T-cell (primary cell): Measurements from ENCODE around the gene ANGEL2. TPM values are rescaled to one million over a fixed set of nuclear protein-coding genes. Genes with fewer than 3 reads are reported as not detected.

Experiments
- ATAC-seq, 4 experiments: fragments of 200-7000 bp in 3 of 4; fragments of 150-1000 bp in 1 of 4; cut with Tn5 transposase; replicated peaks in 1 of 4; 1 replicate in 3 of 4; 2 replicates in 1 of 4; pipeline ENCODE4 v1.10.0; 2021; ENCODE audit warnings: moderate library complexity in 3 of 4, mild to moderate bottlenecking in 2 of 4, moderate number of reproducible peaks in 1 of 4
- CTCF ChIA-PET, 2 donors: fragments of 300-600 bp; sonication (Branson Sonifier 250); formaldehyde crosslinking; loops; one replicate each; lab custom pipeline; 2022; ENCODE audit warnings: antibody characterized with exemption in 2 of 2; lab: Charles Lee
- POLR2A ChIA-PET, 2 donors: fragments of 300-600 bp; sonication (Branson Sonifier 250); formaldehyde crosslinking; loops; one replicate each; lab custom pipeline; 2022; ENCODE audit warnings: antibody characterized with exemption in 2 of 2; lab: Charles Lee
- DNase-seq, 35 experiments: peaks; one replicate each; pipeline versions ENCODE4 v3.0.0 to v3.0.0-alpha.2; 2013 to 2023
- H3K27ac ChIP-seq: one replicate; pipeline ENCODE4 v1.5.1; 2013; ENCODE audit warnings: low read length
- H3K27me3 ChIP-seq, 2 experiments: replicated peaks in 1 of 2; 1 replicate in 1 of 2; 2 replicates in 1 of 2; pipeline versions ENCODE4 v1.6.1 to v1.7.0; 2013; ENCODE audit warnings: low read length in 1 of 2, mixed read lengths in 1 of 2; ENCODE audit not compliant: control insufficient read depth in 2 of 2, insufficient read depth in 2 of 2; ENCODE audit errors: extremely low read depth in 1 of 2
- H3K36me3 ChIP-seq, 2 donors: 1 replicate in 1 of 2; 2 replicates in 1 of 2; pipeline versions ENCODE4 v1.6.1 to v1.7.0; 2013; ENCODE audit warnings: low read length in 1 of 2; ENCODE audit not compliant: control insufficient read depth in 2 of 2, insufficient read depth in 1 of 2; ENCODE audit errors: extremely low read depth in 1 of 2
- H3K4me1 ChIP-seq, 2 experiments: 1 replicate in 1 of 2; 2 replicates in 1 of 2; pipeline versions ENCODE4 v1.6.1 to v1.7.0; 2013; ENCODE audit warnings: low read length in 2 of 2, mixed read lengths in 1 of 2; ENCODE audit not compliant: insufficient read depth in 2 of 2, control insufficient read depth in 1 of 2; ENCODE audit errors: extremely low read depth in 1 of 2
- H3K4me3 ChIP-seq, 2 donors: 1 replicate in 1 of 2; 2 replicates in 1 of 2; pipeline versions ENCODE4 v1.5.1 to v1.7.0; 2013; ENCODE audit warnings: mild to moderate bottlenecking in 2 of 2, low read length in 1 of 2, moderate library complexity in 1 of 2; ENCODE audit not compliant: control insufficient read depth in 1 of 2; ENCODE audit errors: extremely low read depth in 1 of 2
- H3K9me3 ChIP-seq: 2 replicates; pipeline ENCODE4 v1.7.0; 2013
- H3K27ac Mint-ChIP-seq, 2 donors: one replicate each; pipeline ENCODE4 v1.8.0; 2020 to 2021; ENCODE audit warnings: mild to moderate bottlenecking in 2 of 2, mixed read lengths in 2 of 2
- H3K27me3 Mint-ChIP-seq, 2 donors: one replicate each; pipeline ENCODE4 v1.8.0; 2021 to 2022; ENCODE audit warnings: mixed read lengths in 2 of 2
- H3K36me3 Mint-ChIP-seq: one replicate; pipeline ENCODE4 v1.8.0; 2021; ENCODE audit warnings: mixed read lengths
- H3K4me1 Mint-ChIP-seq, 3 donors: one replicate each; pipeline ENCODE4 v1.8.0; 2020 to 2022; ENCODE audit warnings: mixed read lengths in 3 of 3, mild to moderate bottlenecking in 1 of 3
- H3K4me3 Mint-ChIP-seq, 3 donors: one replicate each; pipeline ENCODE4 v1.8.0; 2020 to 2022; ENCODE audit warnings: mild to moderate bottlenecking in 3 of 3, mixed read lengths in 3 of 3, moderate library complexity in 3 of 3
- H3K9me3 Mint-ChIP-seq, 3 donors: one replicate each; pipeline ENCODE4 v1.8.0; 2020 to 2022; ENCODE audit warnings: mixed read lengths in 3 of 3
- WGBS: methylation state at CpG from one replicate; pipeline ENCODE4 v1.1.5; 2013; ENCODE audit warnings: missing lambda C conversion rate; ENCODE audit not compliant: insufficient coverage; 5-methylcytosine and 5-hydroxymethylcytosine counted together
- total RNA-seq, 35 experiments: library from RNA in 6 of 35; stranded (reverse) in 6 of 35; fragments of 120-200 nt in 1 of 35; gene quantifications; one replicate each; pipeline versions ENCODE4 v1.2.1 to v1.2.4 and lab custom pipeline; 2013 to 2026

Gene ANGEL2
- total RNA-seq, 5 donors from 2014 or later (not counting 1 experiment from before 2014, with no cell fraction given), result 58.2 to 73.8 (median 67.1) TPM

- ChIA-PET POLR2A (no interaction called here), CTCF (interaction anchor here in 1 of 2 donors (0.7 kb wide), 2 partner anchors 961 to 1848 kb away, joined by 3 to 4 read pairs; no protein-coding TSS in a partner anchor)
- Mint-ChIP-seq H3K4me3 (no peak overlapping the region), H3K27me3 (peaks cover 0 to 1% of the 10 kb centered on the region in 2 donors), H3K4me1 (no peaks in the 10 kb centered on the region), H3K9me3 (peaks cover 4 to 8% (median 7%) of the 10 kb centered on the region in 3 donors), H3K27ac (no peak overlapping the region), H3K36me3 (no peaks in the 10 kb centered on the region)
- 79% methylated on average over 4 of the region's 6 CpGs for WGBS
- no peaks in the 10 kb centered on the region for H3K9me3 ChIP-seq
- no peaks in the 10 kb centered on the region for H3K4me1 ChIP-seq
- no peaks in the 10 kb centered on the region for H3K36me3 ChIP-seq
- H3K27me3 ChIP-seq, result no peaks in the 10 kb centered on the region
- no peak for DNase-seq
- ATAC-seq, result no peak
- no peak overlapping the region for H3K4me3 ChIP-seq
- H3K27ac ChIP-seq, result no peak overlapping the region
Measured at GRCh38 chr1:212942679-212943392, 72.8 kb downstream of the ANGEL2 start.

Other genes starting within 250 kb of the ANGEL2 start
- gene NSL1, start 224.1 kb downstream of the ANGEL2 start, total RNA-seq, result 10 to 100 TPM; 24.2 to 37.8 (median 29.7) TPM
- 10 to 100 TPM in 4 of 5 donors, 1 to 10 TPM in 1; 9.5 to 14.7 (median 12.9) TPM for gene TATDN3, start 224.0 kb downstream of the ANGEL2 start, total RNA-seq
- gene SPATA45, start 168.2 kb downstream of the ANGEL2 start, total RNA-seq, result under 1 TPM in 1 of 5 donors, not detected in 4; 0.57 TPM
- gene FLVCR1, start 157.6 kb downstream of the ANGEL2 start, total RNA-seq, result 10 to 100 TPM in 2 of 5 donors, 1 to 10 TPM in 3; 8.5 to 10.8 (median 9.5) TPM
- gene VASH2, start 65.3 kb downstream of the ANGEL2 start, total RNA-seq, result under 1 TPM in 4 of 5 donors, not detected in 1; 0.47 to 0.85 (median 0.53) TPM
- gene RPS6KC1, start 35.4 kb upstream of the ANGEL2 start, total RNA-seq, result 10 to 100 TPM; 11.0 to 12.8 (median 11.7) TPM